SU-DHL-6 (cell line): ENCODE data around the gene ADCY2.

ENCODE experiments used
- EZH2phosphoT487 ChIP-seq: fragments of 200-600 bp; sonication (generic), shearing (Covaris generic); conservative IDR thresholded peaks from 2 replicates; pipeline ENCODE4 v1.6.1; 2018; ENCODE audit warnings: mild to moderate bottlenecking, antibody characterized with exemption, low read length, moderate library complexity, mixed read lengths
- TF ChIP-seq, protein P1 (sequence below): fragments of 200-600 bp; sonication (generic); IDR thresholded peaks from one replicate; pipeline ENCODE4 v1.5.1; 2017; ENCODE audit warnings: antibody characterized with exemption, mild to moderate bottlenecking, low read length, moderate library complexity; ENCODE audit not compliant: insufficient read depth, poor library complexity, severe bottlenecking

DNA sequence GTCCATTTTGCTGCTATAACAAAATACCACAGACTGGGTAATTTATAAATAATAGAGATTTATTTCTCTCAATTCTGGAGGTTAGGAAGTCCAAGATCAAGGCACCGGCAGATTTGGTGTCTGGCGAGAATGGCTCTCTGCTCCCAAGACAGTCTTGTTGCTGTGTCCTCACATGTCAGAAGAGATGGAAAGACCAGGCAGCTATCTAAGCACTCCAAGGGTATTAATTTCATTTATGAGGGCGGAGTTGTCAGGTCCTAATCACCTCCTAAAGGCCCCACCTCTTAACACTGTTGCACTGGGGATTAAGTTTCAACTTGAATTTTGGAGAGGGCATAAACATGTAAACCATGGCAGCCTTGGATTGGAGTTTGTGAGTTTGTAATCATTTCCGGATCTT is 30.3 kb downstream of the ADCY2 start:
- TF ChIP-seq, protein P1, sequence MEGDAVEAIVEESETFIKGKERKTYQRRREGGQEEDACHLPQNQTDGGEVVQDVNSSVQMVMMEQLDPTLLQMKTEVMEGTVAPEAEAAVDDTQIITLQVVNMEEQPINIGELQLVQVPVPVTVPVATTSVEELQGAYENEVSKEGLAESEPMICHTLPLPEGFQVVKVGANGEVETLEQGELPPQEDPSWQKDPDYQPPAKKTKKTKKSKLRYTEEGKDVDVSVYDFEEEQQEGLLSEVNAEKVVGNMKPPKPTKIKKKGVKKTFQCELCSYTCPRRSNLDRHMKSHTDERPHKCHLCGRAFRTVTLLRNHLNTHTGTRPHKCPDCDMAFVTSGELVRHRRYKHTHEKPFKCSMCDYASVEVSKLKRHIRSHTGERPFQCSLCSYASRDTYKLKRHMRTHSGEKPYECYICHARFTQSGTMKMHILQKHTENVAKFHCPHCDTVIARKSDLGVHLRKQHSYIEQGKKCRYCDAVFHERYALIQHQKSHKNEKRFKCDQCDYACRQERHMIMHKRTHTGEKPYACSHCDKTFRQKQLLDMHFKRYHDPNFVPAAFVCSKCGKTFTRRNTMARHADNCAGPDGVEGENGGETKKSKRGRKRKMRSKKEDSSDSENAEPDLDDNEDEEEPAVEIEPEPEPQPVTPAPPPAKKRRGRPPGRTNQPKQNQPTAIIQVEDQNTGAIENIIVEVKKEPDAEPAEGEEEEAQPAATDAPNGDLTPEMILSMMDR = no peak
- no peak for TF ChIP-seq EZH2phosphoT487
